WERI-Rb-1 (cell line): ENCODE results near the gene RPP30.

ENCODE experiments used
- DNase-seq: peaks from one replicate; pipeline ENCODE4 v3.0.0-alpha.2; 2020
- H3K27ac ChIP-seq: fragments of 250-450 bp; sonication (Bioruptor Pico); 2 replicates; pipeline ENCODE4 v1.5.1; 2020; ENCODE audit warnings: mild to moderate bottlenecking, moderate library complexity
- H3K27me3 ChIP-seq: fragments of 250-450 bp; sonication (Bioruptor Pico); 2 replicates; pipeline ENCODE4 v1.5.1; 2021; ENCODE audit warnings: mild to moderate bottlenecking, low read depth, moderate library complexity; ENCODE audit not compliant: insufficient read depth, severe bottlenecking
- H3K36me3 ChIP-seq: fragments of 250-450 bp; sonication (Bioruptor Pico); 2 replicates; pipeline ENCODE4 v1.5.1; 2020; ENCODE audit warnings: mild to moderate bottlenecking, moderate library complexity
- H3K4me3 ChIP-seq: 2 replicates; pipeline ENCODE4 v1.5.1; 2011; ENCODE audit warnings: low read depth, mild to moderate bottlenecking, control low read depth, low read length
- H3K9me3 ChIP-seq: fragments of 250-450 bp; sonication (Bioruptor Pico); 2 replicates; pipeline ENCODE4 v1.5.1; 2021; ENCODE audit warnings: mild to moderate bottlenecking, moderate library complexity; ENCODE audit not compliant: severe bottlenecking
- CTCF ChIP-seq: IDR thresholded peaks from 2 replicates; pipeline ENCODE4 v1.5.1; 2011; ENCODE audit warnings: low read depth, mild to moderate bottlenecking, control low read depth, inconsistent platforms, low read length

Gene RPP30

DNA sequence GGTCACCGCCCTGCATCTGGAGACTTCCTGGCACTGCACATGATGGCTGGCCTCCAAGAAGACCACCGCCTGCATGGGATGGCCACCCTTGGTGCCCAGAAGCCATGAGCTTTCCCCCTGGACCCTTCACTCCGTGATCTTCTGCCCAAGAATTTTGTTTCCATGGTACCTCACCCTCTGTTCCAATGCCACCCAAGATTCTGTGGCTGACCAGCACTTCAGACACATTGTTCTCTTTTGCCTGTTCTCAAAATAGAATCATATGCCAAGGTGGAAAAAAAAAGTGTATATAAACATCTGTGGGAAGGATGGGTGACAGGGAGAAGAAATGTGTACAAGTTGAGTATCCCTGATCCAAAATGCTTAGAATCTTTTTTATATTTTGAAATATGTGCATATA, 26.0 kb upstream of the RPP30 start:
- H3K27me3 ChIP-seq, result no peaks in the 10 kb centered on the region
- H3K27ac ChIP-seq, result no peak overlapping the region
- no peak for DNase-seq
- no peak for TF ChIP-seq CTCF
- peaks cover 8% of the 10 kb centered on the region for H3K9me3 ChIP-seq
- H3K4me3 ChIP-seq, result no peak overlapping the region
- no peaks in the 10 kb centered on the region for H3K36me3 ChIP-seq

GRCh38 chr10:90846746-90847145, 25.0 kb upstream of the RPP30 start:
- no peak for TF ChIP-seq CTCF
- no peak overlapping the region for H3K27ac ChIP-seq

DNA sequence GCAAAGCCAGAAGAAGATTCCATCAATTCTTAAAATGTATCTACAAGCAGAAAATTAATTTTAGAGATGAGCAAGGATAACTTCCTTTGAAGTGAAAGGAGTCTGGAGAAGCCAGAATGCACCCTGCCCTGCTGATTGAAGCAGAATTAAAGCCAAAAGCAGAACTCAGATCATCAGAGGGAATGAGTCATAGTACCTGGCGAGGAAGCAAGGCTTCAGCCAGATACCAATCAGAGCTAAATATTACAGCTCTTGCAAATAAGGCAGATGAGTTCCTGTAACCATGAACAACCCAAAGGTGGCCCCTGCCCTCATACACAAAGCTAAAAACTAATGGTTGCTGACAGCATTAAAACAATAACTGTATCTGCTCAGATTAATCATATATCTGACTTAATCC, 24.3 kb upstream of the RPP30 start:
- Histone ChIP-seq H3K9me3 (peaks cover 18% of the 10 kb centered on the region), H3K27me3 (no peaks in the 10 kb centered on the region), H3K27ac (no peak overlapping the region), H3K4me3 (no peak overlapping the region), H3K36me3 (no peaks in the 10 kb centered on the region)
- DNase-seq, result no peak
- no peak for TF ChIP-seq CTCF

More at GRCh38 chr10:90846746-90847145, 25.0 kb upstream of the RPP30 start:
- H3K27me3 ChIP-seq, result no peaks in the 10 kb centered on the region
- no peak overlapping the region for H3K4me3 ChIP-seq
- peaks cover 16% of the 10 kb centered on the region for H3K9me3 ChIP-seq
- DNase-seq, result no peak
- no peaks in the 10 kb centered on the region for H3K36me3 ChIP-seq

- no peak for DNase-seq
- Histone ChIP-seq H3K9me3 (peaks cover 18% of the 10 kb centered on the region), H3K4me3 (no peak overlapping the region), H3K27ac (no peak overlapping the region), H3K27me3 (no peaks in the 10 kb centered on the region), H3K36me3 (no peaks in the 10 kb centered on the region)
- TF ChIP-seq CTCF, result no peak
Observed at GRCh38 chr10:90849956-90850749, 21.6 kb upstream of the RPP30 start.

GRCh38 chr10:90855126-90855525, 16.6 kb upstream of the RPP30 start:
- peaks cover 17% of the 10 kb centered on the region for H3K9me3 ChIP-seq
- TF ChIP-seq CTCF, result no peak
- H3K27ac ChIP-seq, result no peak overlapping the region
- H3K27me3 ChIP-seq, result peaks cover 7% of the 10 kb centered on the region
- H3K4me3 ChIP-seq, result no peak overlapping the region
- no peak for DNase-seq
- H3K36me3 ChIP-seq, result no peaks in the 10 kb centered on the region

DNA sequence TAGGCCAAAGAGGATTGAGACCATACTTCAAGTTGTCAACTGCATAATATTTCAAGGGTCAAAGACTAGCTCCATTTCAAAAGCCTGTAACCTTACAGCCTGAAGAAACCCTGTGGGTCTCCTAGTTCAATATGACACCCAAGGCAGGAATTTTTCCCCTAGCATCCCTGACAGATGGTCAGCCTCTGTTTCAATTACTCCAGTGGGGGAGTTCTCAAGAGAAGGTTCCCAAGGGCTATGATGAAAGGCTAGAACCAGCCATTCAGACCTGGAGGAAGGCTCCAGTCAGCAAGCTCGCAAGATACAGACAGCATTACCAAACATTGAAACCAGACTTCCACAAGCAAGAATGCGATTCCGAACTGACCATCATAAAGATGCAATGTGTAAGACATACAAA, 15.5 kb upstream of the RPP30 start:
- H3K27ac ChIP-seq, result no peak overlapping the region
- DNase-seq, result no peak
- H3K4me3 ChIP-seq, result no peak overlapping the region
- TF ChIP-seq CTCF, result no peak
- H3K27me3 ChIP-seq, result peaks cover 7% of the 10 kb centered on the region
- no peaks in the 10 kb centered on the region for H3K36me3 ChIP-seq
- H3K9me3 ChIP-seq, result peaks cover 6% of the 10 kb centered on the region
